ENCODE data around the gene CLTC. TPM values are rescaled to one million over a fixed set of nuclear protein-coding genes. Genes with fewer than 3 reads are reported as not detected.

The CLTC gene
- total RNA-seq, 1 experiment from 2014 or later = 254 TPM

DNA sequence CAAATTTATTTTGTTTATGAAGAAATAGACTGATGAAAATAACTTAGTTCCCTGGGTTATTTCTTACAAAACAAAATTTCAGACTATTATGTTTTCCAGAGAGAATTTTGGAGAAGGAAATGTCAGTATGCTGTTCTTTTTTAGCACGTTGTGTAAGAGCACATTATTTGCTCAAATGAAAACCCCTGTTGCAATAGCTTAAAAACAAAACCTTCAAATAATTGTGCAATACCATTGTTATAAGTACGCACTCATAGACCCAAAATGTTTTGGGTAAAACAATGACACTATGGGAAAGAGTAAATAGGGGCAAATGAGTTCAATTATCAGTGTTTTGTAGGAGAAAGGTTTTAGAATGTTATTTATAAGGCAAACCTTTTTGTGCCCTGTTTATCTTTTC, 106.0 kb downstream of the CLTC start:
- Mint-ChIP-seq H3K4me3 (no peak overlapping the region), H3K9me3 (no peaks in the 10 kb centered on the region), H3K27me3 (ENCODE audit: low read depth) (no peaks in the 10 kb centered on the region), H3K36me3 (ENCODE audit: insufficient read depth in 1 of 3, low read depth in 3 of 3) (no peaks in the 10 kb centered on the region; a peak in 1 of 7 replicates), H3K27ac (no peak overlapping the region), H3K4me1 (peaks cover 10 to 12% of the 10 kb centered on the region in 2 experiments)
- H3K4me1 ChIP-seq (ENCODE audit: insufficient read depth, low read length) = no peaks in the 10 kb centered on the region; the same call in 1 of the 2 replicates
- no peak overlapping the region for H3K27ac ChIP-seq (ENCODE audit: insufficient read length, low read depth, low read length)
- WGBS (ENCODE audit: extremely low coverage, insufficient read length, low lambda C conversion rate) = no CpG with 5 or more reads among the region's 2 CpGs
- H3K56ac ChIP-seq (ENCODE audit: insufficient read length, low read depth, low read length) = no peak overlapping the region
- H2AFZ ChIP-seq (ENCODE audit: low read length) = no peak overlapping the region
- H2BK20ac ChIP-seq (ENCODE audit: low read depth, low read length, poor library complexity, severe bottlenecking) = no peak overlapping the region
- H3K18ac ChIP-seq (ENCODE audit: insufficient read length, low read depth, low read length) = no peak overlapping the region
- no peak for DNase-seq
- no peak overlapping the region for H2BK120ac ChIP-seq (ENCODE audit: low read depth, low read length, poor library complexity, severe bottlenecking)
- H3K9me3 ChIP-seq (ENCODE audit: control insufficient read depth, low read depth, low read length) = no peaks in the 10 kb centered on the region
- H4K91ac ChIP-seq (ENCODE audit: insufficient read length, low read depth, low read length) = no peak overlapping the region
- H3K23ac ChIP-seq (ENCODE audit: insufficient read length, low read depth, low read length) = no peak overlapping the region
- no peak overlapping the region for H2BK12ac ChIP-seq (ENCODE audit: insufficient read length, low read depth, low read length)
- no peaks in the 10 kb centered on the region for H3K79me1 ChIP-seq (ENCODE audit: insufficient read depth, low read depth, low read length, poor library complexity, severe bottlenecking)
- no peak overlapping the region for H3K9ac ChIP-seq (ENCODE audit: extremely low read depth, insufficient read length, low read length)
- no peak overlapping the region for H2BK5ac ChIP-seq (ENCODE audit: insufficient read length, low read length)
- no peak overlapping the region for H3K4me2 ChIP-seq (ENCODE audit: insufficient read depth, insufficient read length, low read length)
- H3K79me2 ChIP-seq (ENCODE audit: insufficient read depth, low read length) = no peaks in the 10 kb centered on the region
- H2BK15ac ChIP-seq (ENCODE audit: low read depth, low read length) = no peak overlapping the region
- no peaks in the 10 kb centered on the region for H3K23me2 ChIP-seq (ENCODE audit: insufficient read length, low read depth, low read length, poor library complexity, severe bottlenecking)
- H2AK5ac ChIP-seq (ENCODE audit: insufficient read length, low read length) = no peak overlapping the region
- H3K14ac ChIP-seq (ENCODE audit: insufficient read depth, low read length) = no peak overlapping the region
- no peak overlapping the region for H4K8ac ChIP-seq (replicated peaks; ENCODE audit: insufficient read length, low read depth, low read length)
- no peaks in the 10 kb centered on the region for H4K20me1 ChIP-seq (ENCODE audit: control insufficient read depth, insufficient read depth, insufficient read length)
- no peak overlapping the region for H4K5ac ChIP-seq (ENCODE audit: insufficient read length, low read depth, low read length)
- TF ChIP-seq, protein P1, sequence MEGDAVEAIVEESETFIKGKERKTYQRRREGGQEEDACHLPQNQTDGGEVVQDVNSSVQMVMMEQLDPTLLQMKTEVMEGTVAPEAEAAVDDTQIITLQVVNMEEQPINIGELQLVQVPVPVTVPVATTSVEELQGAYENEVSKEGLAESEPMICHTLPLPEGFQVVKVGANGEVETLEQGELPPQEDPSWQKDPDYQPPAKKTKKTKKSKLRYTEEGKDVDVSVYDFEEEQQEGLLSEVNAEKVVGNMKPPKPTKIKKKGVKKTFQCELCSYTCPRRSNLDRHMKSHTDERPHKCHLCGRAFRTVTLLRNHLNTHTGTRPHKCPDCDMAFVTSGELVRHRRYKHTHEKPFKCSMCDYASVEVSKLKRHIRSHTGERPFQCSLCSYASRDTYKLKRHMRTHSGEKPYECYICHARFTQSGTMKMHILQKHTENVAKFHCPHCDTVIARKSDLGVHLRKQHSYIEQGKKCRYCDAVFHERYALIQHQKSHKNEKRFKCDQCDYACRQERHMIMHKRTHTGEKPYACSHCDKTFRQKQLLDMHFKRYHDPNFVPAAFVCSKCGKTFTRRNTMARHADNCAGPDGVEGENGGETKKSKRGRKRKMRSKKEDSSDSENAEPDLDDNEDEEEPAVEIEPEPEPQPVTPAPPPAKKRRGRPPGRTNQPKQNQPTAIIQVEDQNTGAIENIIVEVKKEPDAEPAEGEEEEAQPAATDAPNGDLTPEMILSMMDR (conservative IDR thresholded peaks at IDR 0.05) = no peak
- no peak overlapping the region for H3K4ac ChIP-seq (ENCODE audit: low read depth, low read length)
- no peaks in the 10 kb centered on the region for H3K27me3 ChIP-seq (ENCODE audit: insufficient read depth, low read length)
- no peak overlapping the region for H3T11ph ChIP-seq (ENCODE audit: low read length)

Data from H9 (cell line).